PFSK-1 (cell line): Measurements from ENCODE around the gene CASP7.

Experiments used
- FOXP2 ChIP-seq: optimal IDR thresholded peaks from 2 replicates; pipeline ENCODE3; 2011; ENCODE audit warnings: borderline replicate concordance, control low read depth, inconsistent platforms; ENCODE audit not compliant: insufficient read depth; ENCODE audit errors: extremely low read length, extremely low read depth
- POLR2AphosphoS5 ChIP-seq: IDR thresholded peaks from 2 replicates; pipeline ENCODE4 v1.6.1; 2012; ENCODE audit warnings: low read depth, mild to moderate bottlenecking, control low read depth, low read length, moderate library complexity
- REST ChIP-seq, 2 experiments: IDR thresholded peaks; 2 replicates each; pipeline versions ENCODE4 v1.6.1 to v1.8.0; 2011 to 2012; ENCODE audit warnings: low read depth in 2 of 2, low read length in 2 of 2, control low read depth in 1 of 2, inconsistent platforms in 1 of 2, mild to moderate bottlenecking in 1 of 2, moderate library complexity in 1 of 2; ENCODE audit not compliant: insufficient read depth in 1 of 2
- SIN3A ChIP-seq: IDR thresholded peaks from 2 replicates; pipeline ENCODE4 v1.6.1; 2012; ENCODE audit warnings: mild to moderate bottlenecking, low read length, moderate library complexity, borderline replicate concordance; ENCODE audit not compliant: insufficient read depth
- TAF1 ChIP-seq: IDR thresholded peaks from 2 replicates; pipeline ENCODE4 v1.6.1; 2012; ENCODE audit warnings: low read length, control low read depth, borderline replicate concordance; ENCODE audit not compliant: insufficient read depth

- TF ChIP-seq SIN3A = no peak
- TF ChIP-seq REST (IDR thresholded peaks at IDR 0.05; ENCODE audit: insufficient read depth in 1 of 2, low read depth in 2 of 2, low read length in 2 of 2) = no peak
- TF ChIP-seq POLR2AphosphoS5 = no peak
- TF ChIP-seq TAF1 = no peak
- no peak for TF ChIP-seq FOXP2
These were observed 38.0 kb upstream of the CASP7 start for GRCh38 chr10:113641702-113642101.
